SK-N-SH treated with all-trans-retinoic acid at 6 μM for 48 hours (cell line): ENCODE measurements around the gene RNF175.

Source experiments
- BACH2 ChIP-seq: fragments of 250-450 bp; sonication (Bioruptor Pico); IDR thresholded peaks from 2 replicates; pipeline ENCODE4 v1.9.0; 2021; ENCODE audit warnings: mild to moderate bottlenecking, borderline replicate concordance
- GLIS3 ChIP-seq: fragments of 250-450 bp; sonication (Bioruptor Pico); IDR thresholded peaks from 2 replicates; pipeline ENCODE4 v1.5.0; 2020; ENCODE audit warnings: mild to moderate bottlenecking, moderate library complexity
- ISL1 ChIP-seq: fragments of 250-450 bp; sonication (Bioruptor Pico); IDR thresholded peaks from 2 replicates; pipeline ENCODE4 v2.1.2; 2022; ENCODE audit warnings: mild to moderate bottlenecking, moderate library complexity
- OSR1 ChIP-seq: fragments of 250-450 bp; sonication (Bioruptor Pico); IDR thresholded peaks from 2 replicates; pipeline ENCODE4 v1.8.0; 2022; ENCODE audit warnings: moderate library complexity, mild to moderate bottlenecking, inconsistent platforms
- RARB ChIP-seq: fragments of 250-450 bp; sonication (Bioruptor Pico); IDR thresholded peaks from 2 replicates; pipeline ENCODE4 v1.8.0; 2021; ENCODE audit warnings: mild to moderate bottlenecking, moderate library complexity
- ZC3H10 ChIP-seq: fragments of 250-450 bp; sonication (Bioruptor Pico); IDR thresholded peaks from 2 replicates; pipeline ENCODE4 v1.5.1; 2021; ENCODE audit warnings: mild to moderate bottlenecking, moderate library complexity
- ZFP3 ChIP-seq: fragments of 250-450 bp; sonication (Bioruptor Pico); IDR thresholded peaks from 2 replicates; pipeline ENCODE4 v1.5.0; 2020; ENCODE audit warnings: mild to moderate bottlenecking, moderate library complexity
- ZFP30 ChIP-seq: fragments of 450-650 bp; formaldehyde crosslinking; IDR thresholded peaks from 2 replicates; pipeline ENCODE4 v1.5.0; 2022; ENCODE audit warnings: mild to moderate bottlenecking, moderate library complexity
- ZNF565 ChIP-seq: fragments of 450-650 bp; formaldehyde crosslinking; conservative IDR thresholded peaks from 2 replicates; pipeline ENCODE4 v1.5.0; 2020; ENCODE audit warnings: low read depth, mild to moderate bottlenecking, moderate library complexity
- TF ChIP-seq, protein P1 (sequence below): fragments of 250-450 bp; sonication (Bioruptor Pico); IDR thresholded peaks from 2 replicates; pipeline ENCODE4 v1.8.0; 2020; ENCODE audit warnings: mild to moderate bottlenecking, moderate library complexity, borderline replicate concordance

DNA sequence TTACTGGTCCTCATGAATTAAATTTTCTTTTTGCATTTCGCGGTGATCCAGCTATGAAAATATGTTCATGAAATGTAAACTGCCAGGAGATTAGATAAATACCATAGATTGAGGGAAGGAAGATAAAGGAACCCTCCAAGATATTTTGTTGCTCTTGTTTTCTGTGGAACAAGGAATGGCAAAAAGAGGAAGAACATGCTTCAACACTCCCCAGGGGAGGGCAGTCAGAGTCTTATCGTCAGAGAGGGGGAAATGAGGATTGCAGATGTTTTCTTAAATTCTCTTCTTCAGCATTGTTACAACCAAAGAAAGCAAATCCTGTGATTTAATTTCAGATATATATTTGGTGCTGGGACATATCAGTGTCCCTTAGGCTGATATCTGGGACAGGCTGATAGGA, 38.6 kb upstream of the RNF175 start:
- TF ChIP-seq ISL1: no peak
- no peak for TF ChIP-seq OSR1 (CRISPR knock-in tag)
- TF ChIP-seq RARB: no peak
- TF ChIP-seq BACH2: no peak
- TF ChIP-seq ZFP3 (CRISPR knock-in tag): no peak
- TF ChIP-seq ZC3H10 (CRISPR knock-in tag): no peak
- TF ChIP-seq ZFP30 (CRISPR knock-in tag): no peak
- TF ChIP-seq ZNF565: no peak
- TF ChIP-seq, protein P1, sequence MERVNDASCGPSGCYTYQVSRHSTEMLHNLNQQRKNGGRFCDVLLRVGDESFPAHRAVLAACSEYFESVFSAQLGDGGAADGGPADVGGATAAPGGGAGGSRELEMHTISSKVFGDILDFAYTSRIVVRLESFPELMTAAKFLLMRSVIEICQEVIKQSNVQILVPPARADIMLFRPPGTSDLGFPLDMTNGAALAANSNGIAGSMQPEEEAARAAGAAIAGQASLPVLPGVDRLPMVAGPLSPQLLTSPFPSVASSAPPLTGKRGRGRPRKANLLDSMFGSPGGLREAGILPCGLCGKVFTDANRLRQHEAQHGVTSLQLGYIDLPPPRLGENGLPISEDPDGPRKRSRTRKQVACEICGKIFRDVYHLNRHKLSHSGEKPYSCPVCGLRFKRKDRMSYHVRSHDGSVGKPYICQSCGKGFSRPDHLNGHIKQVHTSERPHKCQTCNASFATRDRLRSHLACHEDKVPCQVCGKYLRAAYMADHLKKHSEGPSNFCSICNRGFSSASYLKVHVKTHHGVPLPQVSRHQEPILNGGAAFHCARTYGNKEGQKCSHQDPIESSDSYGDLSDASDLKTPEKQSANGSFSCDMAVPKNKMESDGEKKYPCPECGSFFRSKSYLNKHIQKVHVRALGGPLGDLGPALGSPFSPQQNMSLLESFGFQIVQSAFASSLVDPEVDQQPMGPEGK (CRISPR knock-in tag): no peak
- TF ChIP-seq GLIS3 (CRISPR knock-in tag): no peak
